GM21381 (cell line): ENCODE results near the gene FOXE1.

Experiments used
- ATAC-seq: cut with Tn5 transposase; IDR thresholded peaks from one replicate; pipeline ENCODE4 v1.9.1; 2021; ENCODE audit warnings: mild to moderate bottlenecking, moderate library complexity; ENCODE audit not compliant: unreplicated experiment

FOXE1 gene

GRCh38 chr9:97848215-97848479 lies 4.9 kb upstream of the FOXE1 start:
- no peak for ATAC-seq

- no peak for ATAC-seq
These were observed 4.4 kb upstream of the FOXE1 start for GRCh38 chr9:97848480-97849237.

GRCh38 chr9:97849980-97850379 lies 3.0 kb upstream of the FOXE1 start:
- ATAC-seq = no peak

GRCh38 chr9:97850746-97851445 lies 2.1 kb upstream of the FOXE1 start:
- ATAC-seq = no peak

DNA sequence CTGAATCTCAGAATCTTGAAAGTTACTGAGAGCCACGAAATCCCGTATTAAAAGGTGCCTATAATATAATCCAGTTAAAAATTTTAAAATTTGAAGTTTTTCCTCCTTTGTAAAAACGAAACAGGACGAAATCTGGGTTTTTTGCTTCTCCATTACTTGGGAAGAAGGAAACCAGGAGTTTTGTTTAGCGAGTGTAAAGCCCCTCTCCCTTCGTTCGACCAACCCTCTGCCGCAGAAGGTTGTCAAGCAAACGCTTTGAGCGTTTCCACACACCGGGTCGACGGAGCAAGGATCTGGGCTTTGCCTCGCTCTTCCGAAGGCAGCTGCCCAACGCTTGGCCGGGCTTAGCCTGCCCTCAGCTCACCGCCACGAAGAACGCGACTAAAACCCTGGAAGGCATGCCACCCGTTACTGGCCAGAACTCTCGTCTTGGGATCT lies 1.6 kb upstream of the FOXE1 start:
- no peak for ATAC-seq

DNA sequence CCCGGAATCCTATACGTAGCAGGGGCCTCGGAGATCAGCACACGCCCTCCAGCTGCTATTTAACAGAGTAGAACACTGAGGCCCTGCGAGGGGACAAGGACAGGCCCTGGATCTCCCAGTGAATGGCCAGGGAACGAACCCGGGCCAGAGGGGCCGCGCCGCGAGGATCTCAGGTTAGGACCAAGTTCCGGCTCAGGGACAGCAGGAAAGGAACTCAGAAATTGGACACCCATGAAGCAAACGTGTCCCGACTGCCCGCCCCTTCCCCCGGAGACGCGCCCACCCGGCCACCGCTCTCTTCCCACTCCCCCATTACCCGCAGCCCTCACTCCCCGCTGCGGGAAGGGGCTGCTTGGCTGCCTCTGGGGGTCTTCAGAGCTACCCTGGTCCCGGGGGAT lies 1.0 kb upstream of the FOXE1 start:
- ATAC-seq = no peak

GRCh38 chr9:97852399-97853055 lies 499 bp upstream of the FOXE1 start:
- no peak for ATAC-seq

- no peak for ATAC-seq
These were observed 1.0 kb downstream of the FOXE1 start for GRCh38 chr9:97853844-97854695.

GRCh38 chr9:97854696-97855485 lies 1.9 kb downstream of the FOXE1 start:
- no peak for ATAC-seq

DNA sequence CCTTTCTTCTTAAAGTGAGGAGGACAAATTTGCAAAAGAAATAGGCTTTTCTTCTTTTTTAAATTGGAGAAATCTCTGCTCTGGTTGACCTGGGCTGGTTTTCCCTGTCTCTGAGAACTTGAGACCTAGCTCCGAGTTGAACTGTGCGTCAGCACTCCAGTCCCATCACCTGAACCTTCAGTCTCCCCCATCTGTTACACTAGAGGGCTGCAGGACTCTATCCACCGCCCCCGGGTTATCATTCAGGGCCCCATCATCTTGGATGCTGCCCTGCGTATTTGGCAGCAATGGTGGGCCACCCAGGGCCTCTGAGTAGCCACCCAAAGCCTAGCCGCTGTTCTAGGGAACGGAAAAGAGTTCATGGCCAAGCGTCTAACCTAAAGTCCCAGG lies 2.5 kb downstream of the FOXE1 start:
- no peak for ATAC-seq

GRCh38 chr9:97855899-97856298 lies 2.9 kb downstream of the FOXE1 start:
- no peak for ATAC-seq

GRCh38 chr9:97856857-97857605 lies 4.0 kb downstream of the FOXE1 start:
- no peak for ATAC-seq

- ATAC-seq = no peak
These were observed 4.8 kb downstream of the FOXE1 start for GRCh38 chr9:97857606-97858392.

GRCh38 chr9:97858393-97858713 lies 5.3 kb downstream of the FOXE1 start:
- no peak for ATAC-seq

DNA sequence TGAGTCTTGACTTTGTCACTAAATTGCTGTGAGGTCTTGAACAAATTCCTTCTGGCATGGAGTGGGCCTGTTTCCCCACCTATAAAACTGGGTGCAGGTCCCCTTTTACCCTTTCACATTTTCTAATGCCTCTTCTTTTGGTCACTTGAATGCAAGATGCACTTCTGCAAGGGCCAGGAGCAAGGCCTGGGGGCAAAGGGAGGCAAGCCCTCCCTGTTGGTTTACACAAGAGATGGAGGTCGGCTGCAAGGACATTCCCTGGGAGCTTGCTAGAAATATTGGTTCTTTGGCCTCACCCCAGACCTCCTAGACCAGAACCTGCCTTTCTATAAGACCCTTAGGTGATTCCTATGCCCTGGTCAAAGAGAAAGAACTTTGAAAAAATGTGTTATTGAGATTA lies 5.8 kb downstream of the FOXE1 start:
- ATAC-seq = no peak

DNA sequence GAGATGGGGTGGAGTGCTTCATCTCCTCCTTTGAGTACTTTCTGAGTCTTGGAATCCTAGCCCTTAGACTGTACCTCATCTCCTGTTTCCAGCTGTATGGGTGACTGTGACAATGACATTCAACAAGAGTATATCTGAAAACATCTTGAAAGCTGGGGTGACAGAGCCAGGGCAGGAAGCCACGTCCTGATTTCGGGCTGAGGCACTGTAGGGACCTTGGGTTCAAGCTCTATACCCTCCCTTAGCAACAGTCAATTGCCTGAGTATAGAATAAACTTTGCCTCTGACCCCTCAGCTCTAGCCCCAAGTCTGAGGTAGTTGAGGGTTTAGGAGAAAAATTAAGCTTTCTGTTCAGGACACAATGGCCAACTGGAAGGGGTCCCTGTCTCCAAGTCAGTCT lies 6.3 kb downstream of the FOXE1 start:
- no peak for ATAC-seq

- no peak for ATAC-seq
These were observed 7.6 kb downstream of the FOXE1 start for GRCh38 chr9:97860451-97861147.

GRCh38 chr9:97861148-97861475 lies 8.1 kb downstream of the FOXE1 start:
- ATAC-seq = no peak

GRCh38 chr9:97863314-97863713 lies 10.3 kb downstream of the FOXE1 start:
- ATAC-seq = no peak
